HEK293T (cell line): Measurements from ENCODE around the gene EIF1.

Source experiments
- ARNT ChIP-seq: fragments of 450-650 bp; IDR thresholded peaks from 2 replicates; pipeline ENCODE4 v1.6.1; 2017; ENCODE audit warnings: mild to moderate bottlenecking
- ELF4 ChIP-seq: fragments of 450-650 bp; IDR thresholded peaks from 2 replicates; pipeline ENCODE4 v1.6.1; 2017; ENCODE audit warnings: antibody characterized with exemption
- LEF1 ChIP-seq: fragments of 450-650 bp; IDR thresholded peaks from 2 replicates; pipeline ENCODE4 v1.6.1; 2017; ENCODE audit warnings: mild to moderate bottlenecking, borderline replicate concordance

- TF ChIP-seq ELF4 (no peak), LEF1 (no peak), ARNT (no peak)
These were observed 33.7 kb upstream of the EIF1 start for GRCh38 chr17:41654678-41655607.
